Ishikawa (cell line): ENCODE results near the gene LATS2.

ENCODE experiments used
- EGR1 ChIP-seq: IDR thresholded peaks from 2 replicates; pipeline ENCODE4 v1.6.1; 2012
- TF ChIP-seq, protein P1 (sequence below): IDR thresholded peaks from 2 replicates; pipeline ENCODE4 v1.6.1; 2012; ENCODE audit warnings: low read depth, mild to moderate bottlenecking

DNA sequence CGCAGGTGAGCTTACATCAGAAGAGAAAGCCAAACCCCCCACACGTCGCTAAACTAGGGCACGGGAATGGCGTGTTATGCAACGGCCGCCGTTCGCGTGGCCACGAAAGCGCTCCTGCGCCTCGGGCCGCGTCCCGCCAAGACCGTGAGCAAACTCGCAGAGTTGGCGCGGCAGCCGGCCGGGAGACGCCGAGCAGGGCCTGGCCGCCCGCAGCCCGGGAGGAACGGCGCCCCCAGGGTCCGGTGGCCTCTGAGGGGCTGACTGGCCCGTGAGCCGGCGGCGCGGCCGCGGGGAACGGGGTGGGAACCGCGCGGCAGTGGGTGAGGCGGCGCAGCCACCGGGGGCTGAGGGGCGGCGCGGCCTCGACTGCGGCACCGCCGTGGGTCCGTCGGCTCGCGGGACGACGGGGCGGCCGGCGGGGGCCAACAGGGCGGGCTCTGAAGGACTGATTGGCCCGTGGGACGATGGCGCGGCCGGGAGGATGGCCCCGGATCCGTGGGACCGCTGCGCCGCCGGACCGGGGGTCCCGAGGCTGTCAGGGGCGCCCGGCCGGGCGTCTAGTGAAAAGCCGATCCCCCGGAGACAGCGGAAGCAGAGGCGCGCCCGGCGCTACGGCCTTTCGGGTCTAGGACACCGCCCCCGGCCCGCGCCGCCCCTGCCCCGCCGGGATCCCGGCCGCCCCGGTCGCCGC, 903 bp downstream of the LATS2 start:
- TF ChIP-seq, protein P1, sequence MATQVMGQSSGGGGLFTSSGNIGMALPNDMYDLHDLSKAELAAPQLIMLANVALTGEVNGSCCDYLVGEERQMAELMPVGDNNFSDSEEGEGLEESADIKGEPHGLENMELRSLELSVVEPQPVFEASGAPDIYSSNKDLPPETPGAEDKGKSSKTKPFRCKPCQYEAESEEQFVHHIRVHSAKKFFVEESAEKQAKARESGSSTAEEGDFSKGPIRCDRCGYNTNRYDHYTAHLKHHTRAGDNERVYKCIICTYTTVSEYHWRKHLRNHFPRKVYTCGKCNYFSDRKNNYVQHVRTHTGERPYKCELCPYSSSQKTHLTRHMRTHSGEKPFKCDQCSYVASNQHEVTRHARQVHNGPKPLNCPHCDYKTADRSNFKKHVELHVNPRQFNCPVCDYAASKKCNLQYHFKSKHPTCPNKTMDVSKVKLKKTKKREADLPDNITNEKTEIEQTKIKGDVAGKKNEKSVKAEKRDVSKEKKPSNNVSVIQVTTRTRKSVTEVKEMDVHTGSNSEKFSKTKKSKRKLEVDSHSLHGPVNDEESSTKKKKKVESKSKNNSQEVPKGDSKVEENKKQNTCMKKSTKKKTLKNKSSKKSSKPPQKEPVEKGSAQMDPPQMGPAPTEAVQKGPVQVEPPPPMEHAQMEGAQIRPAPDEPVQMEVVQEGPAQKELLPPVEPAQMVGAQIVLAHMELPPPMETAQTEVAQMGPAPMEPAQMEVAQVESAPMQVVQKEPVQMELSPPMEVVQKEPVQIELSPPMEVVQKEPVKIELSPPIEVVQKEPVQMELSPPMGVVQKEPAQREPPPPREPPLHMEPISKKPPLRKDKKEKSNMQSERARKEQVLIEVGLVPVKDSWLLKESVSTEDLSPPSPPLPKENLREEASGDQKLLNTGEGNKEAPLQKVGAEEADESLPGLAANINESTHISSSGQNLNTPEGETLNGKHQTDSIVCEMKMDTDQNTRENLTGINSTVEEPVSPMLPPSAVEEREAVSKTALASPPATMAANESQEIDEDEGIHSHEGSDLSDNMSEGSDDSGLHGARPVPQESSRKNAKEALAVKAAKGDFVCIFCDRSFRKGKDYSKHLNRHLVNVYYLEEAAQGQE: no peak
- no peak for TF ChIP-seq EGR1
